Measurements from ENCODE around the gene SLAMF8.

Gene SLAMF8

GRCh38 chr1:159849626-159850366, 23.1 kb downstream of the SLAMF8 start:
- DNase-seq, result no peak

GRCh38 chr1:159851407-159851806, 24.7 kb downstream of the SLAMF8 start:
- no peak for DNase-seq

- DNase-seq, result no peak
These were observed 26.9 kb downstream of the SLAMF8 start for GRCh38 chr1:159853417-159854115.

GRCh38 chr1:159854116-159854692, 27.5 kb downstream of the SLAMF8 start:
- DNase-seq, result peak; percentile 43

- peak; percentile 85 for DNase-seq
These were observed 28.1 kb downstream of the SLAMF8 start for GRCh38 chr1:159854693-159855192.

GRCh38 chr1:159855709-159856108, 29.0 kb downstream of the SLAMF8 start:
- no peak for DNase-seq

- no peak for DNase-seq
These were observed 29.9 kb downstream of the SLAMF8 start for GRCh38 chr1:159856576-159856975.

- DNase-seq, result no peak
These were observed 31.2 kb downstream of the SLAMF8 start for GRCh38 chr1:159857889-159858288.

- DNase-seq, result no peak
These were observed 33.2 kb downstream of the SLAMF8 start for GRCh38 chr1:159859767-159860322.

GRCh38 chr1:159860456-159860855, 33.8 kb downstream of the SLAMF8 start:
- DNase-seq, result no peak

GRCh38 chr1:159861218-159861617, 34.5 kb downstream of the SLAMF8 start:
- DNase-seq, result no peak

GRCh38 chr1:159862031-159862430, 35.4 kb downstream of the SLAMF8 start:
- DNase-seq, result no peak

GRCh38 chr1:159862557-159862956, 35.9 kb downstream of the SLAMF8 start, which contains the start of gene VSIG8:
Gene VSIG8 (minus strand): TSS chr1:159862657. CDS start chr1:159862521, 136 bp downstream.
- DNase-seq, result no peak

GRCh38 chr1:159864262-159864661, 37.6 kb downstream of the SLAMF8 start:
- DNase-seq, result no peak

GRCh38 chr1:159866066-159866465, 39.4 kb downstream of the SLAMF8 start:
- DNase-seq, result no peak

GRCh38 chr1:159866905-159867663, 40.4 kb downstream of the SLAMF8 start:
- no peak for DNase-seq

GRCh38 chr1:159867664-159868026, 41.0 kb downstream of the SLAMF8 start:
- DNase-seq, result no peak

GRCh38 chr1:159868766-159869165, 42.1 kb downstream of the SLAMF8 start:
- no peak for DNase-seq

- DNase-seq, result peak; percentile 11
These were observed 42.5 kb downstream of the SLAMF8 start for GRCh38 chr1:159869173-159869572.

GRCh38 chr1:159869607-159870006, 42.9 kb downstream of the SLAMF8 start:
- DNase-seq, result no peak

- DNase-seq, result no peak
These were observed 44.0 kb downstream of the SLAMF8 start for GRCh38 chr1:159870704-159871103.

- DNase-seq, result no peak
These were observed 46.2 kb downstream of the SLAMF8 start for GRCh38 chr1:159872891-159873290.
